HG03064 (cell line): ENCODE measurements around the gene SLC36A3.
A peak's percentile ranks its signal among the peaks of the same experiment; 100 is the strongest.
"Not testable (repeated sequence)": the region's sequence is repeated elsewhere in the genome, so short reads cannot be mapped to it uniquely, and the experiment has no call there.

ENCODE experiments used
- ATAC-seq: cut with Tn5 transposase; IDR thresholded peaks from one replicate; pipeline ENCODE4 v1.9.1; 2021; ENCODE audit warnings: low read depth; ENCODE audit not compliant: unreplicated experiment

The SLC36A3 gene

DNA sequence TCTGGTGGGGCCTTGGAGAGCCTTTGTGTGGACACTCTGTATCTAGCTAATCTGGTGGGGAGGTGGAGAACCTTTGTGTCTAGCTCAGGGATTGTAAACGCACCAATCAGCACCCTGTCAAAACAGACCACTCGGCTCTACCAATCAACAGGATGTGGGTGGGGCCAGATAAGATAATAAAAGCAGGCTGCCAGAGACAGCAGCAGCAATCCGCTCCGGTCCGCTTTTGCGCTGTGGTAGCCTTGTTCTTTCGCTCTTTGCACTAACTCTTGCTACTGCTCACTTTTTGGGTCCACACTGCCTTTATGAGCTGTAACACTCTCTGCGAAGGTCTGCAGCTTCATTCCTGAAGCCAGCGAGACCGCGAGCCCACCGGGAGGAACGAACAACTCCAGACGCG is 6.3 kb upstream of the SLC36A3 start:
- not testable (repeated sequence) for ATAC-seq

DNA sequence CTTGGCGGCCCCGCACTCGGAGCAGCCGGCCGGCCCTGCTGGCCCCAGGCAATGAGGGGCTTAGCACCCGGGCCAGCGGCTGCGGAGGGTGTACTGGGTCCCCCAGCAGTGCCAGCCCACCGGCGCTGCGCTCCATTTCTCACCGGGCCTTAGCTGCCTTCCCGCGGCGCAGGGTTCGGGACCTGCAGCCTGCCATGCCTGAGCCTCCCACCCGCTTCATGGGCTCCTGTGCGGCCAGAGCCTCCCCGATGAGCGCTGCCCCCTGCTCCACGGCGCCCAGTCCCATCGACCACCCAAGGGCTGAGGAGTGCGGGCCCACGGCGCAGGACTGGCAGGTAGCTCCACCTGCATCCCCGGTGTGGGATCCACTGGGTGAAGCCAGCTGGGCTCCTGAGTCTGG is 5.7 kb upstream of the SLC36A3 start:
- not testable (repeated sequence) for ATAC-seq

DNA sequence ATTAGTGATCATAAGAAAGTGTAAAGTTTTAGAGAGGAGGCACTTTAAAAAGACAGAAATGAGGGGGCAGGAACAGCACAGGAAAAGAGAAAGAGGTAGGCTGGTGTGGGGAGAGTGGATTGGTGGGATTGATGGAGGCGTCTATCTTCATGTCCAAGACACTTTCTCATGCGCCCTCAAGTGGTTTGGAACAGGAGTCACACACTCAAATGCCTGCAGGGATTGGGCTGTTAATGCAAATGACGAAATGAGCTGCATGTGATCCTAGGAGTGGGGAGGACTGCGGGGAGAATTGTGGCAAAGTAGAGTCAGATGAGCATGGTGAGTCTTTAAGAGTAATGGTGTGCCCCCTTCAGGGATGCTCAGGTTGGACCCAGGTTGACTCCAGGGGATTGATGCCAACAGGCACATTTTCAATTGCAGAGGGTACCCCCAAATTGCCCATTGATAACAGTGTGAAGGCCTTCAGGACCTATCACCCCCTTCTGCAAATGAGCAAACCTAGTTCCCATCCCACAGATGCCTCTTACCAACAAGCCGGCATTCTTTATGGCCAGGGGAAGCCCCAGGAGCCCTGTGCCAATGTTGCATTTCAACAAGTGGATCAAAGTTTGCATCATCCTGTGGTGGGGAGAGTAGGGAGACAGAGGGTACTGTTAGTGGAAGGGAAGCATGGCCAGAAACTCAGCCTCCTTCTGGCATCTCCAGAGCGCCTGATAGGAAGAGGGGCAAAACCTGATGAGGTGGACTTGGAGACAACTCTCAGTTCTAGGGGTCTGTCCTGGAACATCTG is 5.3 kb downstream of the SLC36A3 start:
- no peak for ATAC-seq

DNA sequence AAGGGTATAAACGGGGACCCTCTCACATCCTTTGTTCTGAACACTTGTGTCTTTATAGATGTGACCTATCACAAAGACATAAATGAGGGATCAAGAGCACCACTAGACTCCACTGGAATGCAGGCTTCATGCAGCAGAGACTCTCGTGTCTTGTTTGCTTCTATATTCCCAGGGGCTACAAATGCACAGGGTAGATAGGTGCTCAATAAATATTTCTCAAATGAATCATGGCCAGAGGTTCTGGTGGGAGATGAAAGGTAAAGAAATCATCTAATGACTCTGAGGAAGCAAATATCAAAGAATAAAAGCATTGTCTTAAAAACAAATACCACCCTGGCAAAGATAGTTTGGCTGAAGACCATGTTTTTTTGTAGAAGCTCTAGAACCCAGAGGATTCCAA is 6.6 kb downstream of the SLC36A3 start:
- no peak for ATAC-seq

DNA sequence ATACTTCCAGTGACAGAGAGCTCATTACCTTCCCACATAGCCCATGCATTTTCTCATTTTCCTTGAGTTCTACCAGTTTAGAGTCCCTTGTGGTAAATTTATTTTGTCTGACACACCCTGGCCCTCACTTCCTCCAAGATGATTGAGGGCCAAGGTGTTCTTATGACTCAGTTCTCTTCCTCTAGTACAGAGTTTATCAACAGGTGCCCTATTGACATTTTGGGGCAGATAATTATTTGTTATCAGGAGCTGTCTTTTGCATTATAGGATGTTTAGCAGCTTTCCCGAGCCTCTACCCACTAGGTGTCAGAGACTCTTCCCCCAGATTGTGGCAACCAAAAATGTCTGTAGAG is 7.1 kb downstream of the SLC36A3 start:
- no peak for ATAC-seq

DNA sequence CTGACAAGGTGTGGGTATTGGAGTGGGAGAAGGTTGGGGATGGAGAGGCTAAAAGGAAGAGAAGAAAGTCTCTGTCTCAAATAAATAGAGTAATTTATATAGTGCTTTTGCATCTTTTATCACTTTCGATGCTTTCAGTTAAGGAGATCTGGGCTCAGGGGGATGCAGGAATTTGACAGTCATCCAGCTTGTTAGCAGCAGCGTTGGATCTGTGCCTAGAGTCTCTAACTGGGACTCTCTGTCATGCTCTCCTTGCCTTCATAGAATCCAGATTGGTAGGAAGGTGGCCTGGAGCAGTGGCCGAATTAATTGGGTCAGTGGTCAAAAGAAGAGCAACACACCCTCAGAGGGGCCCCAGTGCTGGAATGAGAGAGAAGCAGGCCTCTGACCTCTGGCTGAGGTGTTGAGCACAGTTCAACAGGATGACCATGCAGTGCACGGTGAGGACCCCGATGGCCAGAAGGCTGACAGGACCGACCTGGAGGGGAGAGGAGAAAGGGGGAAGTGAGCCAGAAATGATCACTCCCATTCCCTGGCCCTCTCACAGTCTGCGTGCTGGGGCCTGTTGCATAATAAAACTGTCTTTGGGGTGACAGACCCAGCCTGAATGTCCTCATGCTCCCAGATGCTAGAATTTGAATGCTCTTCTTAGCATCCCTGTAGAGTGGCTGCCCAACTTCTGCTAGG is 7.6 kb downstream of the SLC36A3 start:
- no peak for ATAC-seq

DNA sequence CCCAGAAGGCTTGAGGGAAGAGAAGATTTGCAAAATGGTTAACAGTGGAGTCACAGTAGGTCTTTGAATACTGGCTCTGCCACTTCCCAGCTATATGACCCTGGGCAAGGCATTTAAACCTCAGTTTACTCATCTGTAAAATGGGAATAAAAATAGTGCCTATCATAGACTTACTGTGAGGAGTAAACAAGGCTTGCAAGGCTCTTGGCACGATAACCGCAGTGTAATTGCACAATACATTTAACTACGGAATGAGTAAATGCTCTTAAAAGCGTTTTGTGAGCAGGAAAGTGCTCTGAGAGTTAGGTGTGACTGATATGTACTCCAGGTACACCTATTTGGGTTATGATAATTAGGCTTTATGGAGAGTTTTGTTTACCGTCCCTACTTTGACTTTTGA is 8.4 kb downstream of the SLC36A3 start:
- ATAC-seq: no peak

DNA sequence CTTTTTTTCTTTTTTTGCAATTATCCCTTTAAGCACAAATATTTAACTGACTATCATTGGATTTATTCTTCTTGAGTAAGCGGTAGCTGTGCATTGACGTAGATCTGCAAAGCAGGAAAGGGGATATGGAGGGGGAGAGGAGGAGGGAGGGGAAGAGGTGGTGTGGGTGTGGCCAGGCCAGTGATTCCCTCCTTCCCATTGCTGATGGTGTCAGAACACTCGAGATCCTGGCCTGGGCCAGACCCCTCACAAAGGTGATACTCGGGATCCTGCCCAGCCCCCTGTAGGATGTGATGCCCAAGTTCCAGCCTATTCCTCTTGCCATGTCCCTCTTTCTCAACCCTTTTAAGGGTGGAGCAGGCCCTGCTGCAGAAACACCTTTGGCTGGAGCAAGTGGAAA is 9.9 kb downstream of the SLC36A3 start:
- no peak for ATAC-seq

DNA sequence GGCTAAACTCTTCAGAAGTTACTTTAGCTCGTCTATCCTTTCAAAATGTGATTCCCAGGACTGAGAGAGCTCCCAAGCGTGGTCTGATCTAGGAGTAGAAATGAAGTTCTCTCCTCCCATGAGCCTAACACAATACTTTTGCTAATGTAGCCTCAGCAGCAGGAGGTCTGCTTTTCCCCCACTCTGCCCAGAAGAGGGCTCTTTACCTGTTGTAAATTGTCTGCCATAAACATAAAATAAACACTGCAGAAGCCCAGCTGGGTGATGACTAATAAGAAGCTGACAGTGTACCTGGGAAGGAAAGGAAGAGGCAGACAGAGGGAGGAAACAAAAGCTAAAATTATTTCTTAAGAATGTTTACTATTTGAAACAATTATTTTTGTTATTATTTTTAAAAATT is 15.4 kb downstream of the SLC36A3 start:
- ATAC-seq: no peak

DNA sequence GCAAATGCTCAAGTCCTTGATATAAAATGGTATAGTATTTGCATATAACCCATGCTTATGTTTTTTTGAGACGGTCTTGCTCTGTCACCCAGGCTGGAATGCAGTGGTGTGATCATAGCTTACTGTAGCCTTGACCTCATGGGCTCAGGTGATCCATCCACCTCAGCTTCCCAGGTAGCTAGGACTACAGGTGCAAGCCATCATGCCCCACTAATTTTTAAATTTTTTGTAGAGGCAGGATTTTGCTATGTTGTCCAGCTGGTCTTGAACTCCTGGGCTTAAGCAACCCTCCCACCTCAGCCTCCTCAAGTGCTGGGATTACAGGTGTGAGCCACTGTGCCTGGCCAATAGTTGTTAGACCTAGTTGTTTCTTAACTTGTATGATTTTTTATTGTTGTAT is 17.3 kb downstream of the SLC36A3 start:
- ATAC-seq: no peak

DNA sequence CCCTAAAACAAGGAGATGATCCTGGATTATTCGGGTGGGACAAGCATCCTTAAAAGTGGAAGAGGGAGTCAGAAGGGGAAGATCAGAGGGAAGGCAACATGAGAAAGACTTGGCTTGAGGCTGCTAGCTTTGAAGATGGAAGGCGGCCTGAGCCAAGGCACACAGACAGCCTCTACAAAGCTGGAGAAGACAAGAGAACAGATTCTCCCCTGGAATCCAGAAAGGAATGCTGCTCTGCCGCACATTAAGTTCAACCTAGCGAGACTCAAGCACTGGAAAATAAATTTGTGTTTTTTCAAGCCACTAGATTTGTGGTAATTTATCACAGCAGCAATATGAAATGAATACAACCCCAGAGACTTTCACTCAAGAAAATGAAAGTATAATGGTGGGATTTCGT is 17.9 kb downstream of the SLC36A3 start:
- no peak for ATAC-seq

DNA sequence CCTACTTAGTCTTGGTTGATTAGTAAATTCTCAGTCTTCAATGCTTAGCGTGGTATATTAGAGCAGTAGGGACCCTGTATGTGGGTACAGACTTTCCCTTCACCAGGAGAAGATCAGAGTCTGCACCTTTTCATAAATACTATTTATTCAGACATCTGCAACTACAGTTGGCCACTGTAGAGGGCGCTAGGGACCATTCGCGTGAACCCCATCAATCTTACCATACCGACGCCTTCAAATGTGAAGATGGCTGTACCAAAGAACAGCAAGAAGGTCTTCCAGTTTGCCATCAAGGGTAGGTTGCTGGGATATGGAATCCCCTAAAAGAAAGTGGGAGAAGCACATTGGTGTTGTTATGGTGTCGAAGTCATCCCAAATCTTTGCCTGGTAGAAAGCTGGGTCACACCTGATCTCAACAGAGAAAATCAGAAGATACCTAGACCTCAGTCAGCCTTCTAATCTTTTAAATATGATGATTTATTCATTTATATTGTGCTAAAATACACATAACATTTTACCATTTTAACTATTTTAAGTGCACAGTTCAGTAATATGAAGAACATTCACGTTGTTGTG is 19.1 kb downstream of the SLC36A3 start:
- ATAC-seq: no peak

DNA sequence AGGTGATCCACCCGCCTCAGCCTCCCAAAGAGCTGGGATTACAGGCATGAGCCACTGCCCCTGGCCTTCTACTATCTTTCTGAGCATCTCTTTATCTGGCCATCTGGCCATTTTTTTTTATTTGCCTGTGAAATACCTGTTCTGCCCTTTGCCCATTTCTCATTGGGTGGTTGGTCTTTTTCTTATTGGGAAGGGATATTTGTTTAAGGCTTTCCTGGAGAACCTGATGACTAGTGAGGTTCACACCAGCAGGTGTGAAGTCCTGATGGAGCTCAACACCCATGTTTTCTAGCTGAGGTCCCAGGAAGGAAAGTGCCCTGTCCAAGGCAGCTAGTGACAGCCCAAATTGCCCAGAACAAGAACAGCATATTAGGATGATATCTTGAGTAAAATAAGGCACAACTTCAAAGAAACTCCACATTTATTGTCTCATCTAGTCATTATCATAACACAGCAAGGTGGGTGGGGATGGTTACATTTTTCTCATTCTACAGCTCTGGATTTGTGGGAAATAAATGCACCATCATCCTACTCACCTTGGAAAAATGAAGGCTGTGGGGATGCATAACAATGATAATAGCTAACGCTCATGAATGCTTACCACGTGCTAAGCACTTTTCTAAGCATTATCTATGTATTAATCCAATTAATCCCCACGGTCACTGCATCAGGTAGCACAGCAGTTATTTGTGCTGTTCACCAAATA is 20.3 kb downstream of the SLC36A3 start:
- no peak for ATAC-seq

DNA sequence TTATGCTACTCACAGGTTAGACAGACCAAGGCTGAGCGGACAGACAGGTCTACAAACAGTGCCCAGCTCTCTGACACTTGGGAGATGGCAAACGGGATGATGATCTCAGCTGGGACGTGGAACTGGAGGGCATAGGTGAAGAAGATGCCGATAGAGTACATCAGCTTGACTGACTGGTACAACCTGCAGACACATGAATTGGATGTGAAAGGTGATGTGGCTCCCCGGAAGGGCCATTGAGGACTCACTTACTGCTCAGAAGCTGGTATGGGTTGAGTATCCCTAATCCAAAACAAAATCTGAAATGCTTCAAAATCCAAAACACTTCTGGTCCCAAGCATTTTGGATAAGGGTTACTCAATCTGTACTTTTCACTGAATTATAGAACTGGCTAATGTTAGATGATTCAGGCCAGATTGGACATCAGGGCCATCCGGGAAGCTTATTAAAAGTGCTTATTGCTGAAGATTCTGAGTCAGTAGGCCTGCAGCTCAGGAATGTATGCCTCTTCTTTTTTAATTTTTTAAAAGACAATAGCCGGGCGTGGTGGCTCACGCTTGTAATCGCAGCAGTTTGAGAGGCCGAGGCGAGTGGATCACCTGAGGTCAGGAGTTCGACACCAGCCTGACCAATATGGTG is 22.4 kb downstream of the SLC36A3 start:
- no peak for ATAC-seq

DNA sequence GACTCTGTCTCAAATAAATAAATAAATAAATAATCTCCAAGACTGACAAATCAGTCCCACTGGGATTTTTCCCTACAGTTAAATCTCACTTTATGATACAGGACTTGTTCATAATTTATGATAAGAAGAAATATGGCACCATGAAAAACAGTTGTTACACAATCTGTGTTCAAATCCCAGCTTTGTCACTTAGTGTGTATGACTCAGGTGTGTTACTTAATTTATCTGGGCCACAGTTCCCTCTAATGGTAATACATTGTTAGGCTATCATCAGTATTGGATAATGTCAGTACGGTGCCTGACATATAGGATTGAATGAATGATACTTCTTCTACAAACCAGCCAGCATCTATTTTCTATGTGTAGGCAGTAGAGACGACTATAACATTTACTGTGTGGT is 23.1 kb downstream of the SLC36A3 start:
- ATAC-seq: no peak

DNA sequence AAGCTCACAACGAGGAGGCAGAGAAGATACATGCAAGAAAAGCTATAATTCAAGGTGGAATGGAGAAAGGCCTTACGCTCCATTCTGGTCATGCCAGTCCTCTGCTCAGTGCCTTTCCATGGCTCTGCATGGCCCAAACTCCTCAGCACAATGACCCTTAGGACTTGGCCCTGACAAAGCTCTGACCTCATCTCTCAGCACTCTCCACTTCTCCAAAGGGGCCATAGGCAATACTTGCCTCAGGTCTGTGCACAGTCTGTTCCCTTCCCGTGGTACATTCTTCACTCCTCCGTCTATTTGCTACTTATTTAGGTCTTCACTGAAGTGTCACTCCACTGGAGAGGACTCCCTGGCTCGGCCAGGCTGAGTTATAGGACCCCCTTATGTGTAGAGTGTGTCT is 24.7 kb downstream of the SLC36A3 start:
- ATAC-seq: no peak

DNA sequence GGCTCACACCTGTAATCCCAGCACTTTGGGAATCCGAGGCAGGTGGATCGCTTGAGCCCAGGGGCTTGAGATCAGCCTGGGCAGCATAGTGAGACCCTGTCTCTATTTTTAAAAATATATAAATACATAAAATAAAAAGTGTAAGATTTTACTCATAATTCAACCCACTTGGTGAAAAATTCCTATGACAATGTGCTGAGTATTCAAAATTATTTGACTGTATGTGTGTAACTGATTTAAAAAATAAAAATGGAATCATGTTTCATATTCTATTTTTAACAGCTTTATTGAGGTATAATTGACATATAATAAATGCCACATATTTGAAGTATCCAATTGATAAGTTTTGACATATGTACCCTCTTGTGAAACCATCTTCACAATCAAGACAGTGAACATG is 27.8 kb downstream of the SLC36A3 start:
- no peak for ATAC-seq

DNA sequence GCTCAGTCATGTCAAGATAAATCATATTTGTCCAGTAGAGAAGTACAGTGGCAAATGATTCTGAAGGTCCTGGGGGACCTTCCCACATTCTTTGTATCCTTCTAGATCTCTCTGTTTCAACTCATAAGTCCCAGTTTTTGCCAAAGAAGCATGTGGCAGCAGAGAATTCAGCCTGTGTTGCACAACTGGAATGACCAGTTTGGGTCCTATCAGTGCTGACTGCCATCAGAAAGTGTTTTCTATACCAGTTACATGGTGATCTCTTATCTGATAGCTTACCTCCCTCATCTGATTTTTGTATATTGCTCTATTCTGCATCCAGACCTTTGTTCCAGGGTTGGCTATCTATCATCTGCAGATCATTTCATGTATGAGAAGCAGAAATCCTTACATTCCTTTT is 28.9 kb downstream of the SLC36A3 start:
- ATAC-seq: no peak

DNA sequence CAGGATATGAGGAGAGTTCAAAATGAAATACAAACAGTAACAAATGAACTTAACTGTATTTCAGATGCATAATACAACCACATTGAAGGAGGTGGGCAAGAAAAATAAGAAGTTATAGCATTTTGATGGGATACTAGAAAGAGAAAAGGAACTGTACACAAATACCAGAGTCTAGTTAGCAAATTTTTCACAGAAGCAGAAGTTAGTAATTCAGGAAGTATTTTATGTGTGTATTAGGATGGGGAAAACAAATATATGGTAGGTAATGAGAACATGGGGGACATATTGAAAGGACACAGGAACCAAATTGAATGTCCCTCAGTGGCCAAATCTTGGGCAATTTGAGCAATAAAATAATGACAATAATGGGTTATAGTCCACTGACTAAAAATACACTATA is 32.2 kb downstream of the SLC36A3 start:
- ATAC-seq: no peak

DNA sequence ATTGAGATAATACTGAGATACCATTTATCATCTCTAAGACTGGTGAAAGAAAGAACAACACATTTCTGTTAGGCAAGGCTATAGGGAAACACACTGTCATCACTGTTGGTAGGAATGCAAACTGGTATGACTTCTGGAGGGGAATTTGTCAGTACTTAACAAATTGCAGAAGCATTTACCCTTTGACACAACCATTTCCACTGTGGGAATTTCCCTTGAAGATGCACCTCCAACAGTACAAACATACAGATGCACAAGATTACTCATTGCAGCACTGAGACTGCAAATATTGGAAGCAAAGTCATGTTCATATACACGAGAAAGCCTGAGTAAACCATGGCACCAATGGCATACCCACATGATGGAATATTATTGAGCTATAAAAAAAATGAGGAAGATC is 33.0 kb downstream of the SLC36A3 start:
- peak; percentile 81 for ATAC-seq
